GM21423 (cell line): ENCODE results near the gene SLC22A23.

Experiments
- ATAC-seq: cut with Tn5 transposase; IDR thresholded peaks from one replicate; pipeline ENCODE4 v1.9.1; 2021; ENCODE audit warnings: mild to moderate bottlenecking, moderate library complexity; ENCODE audit not compliant: unreplicated experiment

Gene SLC22A23

DNA sequence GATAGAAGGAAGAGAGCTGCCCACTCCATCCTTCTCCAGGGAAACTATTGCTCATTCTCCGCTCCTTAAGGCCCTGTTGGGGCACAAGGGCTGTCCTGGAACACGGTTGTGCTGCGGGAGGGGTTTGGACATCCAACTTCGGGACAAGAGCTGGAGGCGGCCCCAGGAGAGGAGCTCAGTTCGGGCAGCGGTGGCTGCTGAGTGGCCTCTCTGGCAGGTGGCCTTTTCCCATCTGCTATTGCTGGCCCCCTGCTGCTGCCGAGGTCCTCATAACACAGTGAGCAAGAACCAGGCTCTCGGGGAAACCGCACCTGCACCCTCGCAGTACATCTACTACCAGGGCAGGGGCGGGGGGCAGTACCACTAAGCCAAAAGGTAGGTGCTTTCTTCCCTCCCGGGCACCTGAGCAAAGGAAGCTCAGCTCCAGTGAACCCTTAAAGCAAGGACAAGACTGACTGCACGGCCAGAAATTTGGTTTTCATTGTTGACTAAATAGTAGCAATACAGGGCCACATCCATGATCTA, 134.4 kb downstream of the SLC22A23 start:
- no peak for ATAC-seq

DNA sequence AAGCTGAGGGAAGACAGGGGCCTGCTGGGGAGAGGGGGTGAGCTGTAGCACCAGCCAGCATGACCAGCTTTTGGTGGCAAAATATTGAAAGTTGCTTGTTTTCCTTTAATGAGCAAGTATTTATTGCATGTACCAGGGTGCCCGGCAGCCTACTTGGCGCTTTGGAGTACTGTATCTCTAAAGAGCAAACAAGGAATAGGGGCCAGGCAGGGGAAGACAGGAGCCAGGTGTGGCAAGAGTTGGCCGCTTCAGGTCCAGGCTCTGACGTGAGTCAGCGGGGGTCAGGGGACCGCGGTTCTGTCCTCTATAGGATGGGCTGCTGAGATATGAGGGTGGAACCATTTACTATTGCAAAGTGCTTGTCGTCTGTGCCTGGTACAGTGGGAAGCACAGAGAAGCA, 135.0 kb downstream of the SLC22A23 start:
- ATAC-seq = no peak

DNA sequence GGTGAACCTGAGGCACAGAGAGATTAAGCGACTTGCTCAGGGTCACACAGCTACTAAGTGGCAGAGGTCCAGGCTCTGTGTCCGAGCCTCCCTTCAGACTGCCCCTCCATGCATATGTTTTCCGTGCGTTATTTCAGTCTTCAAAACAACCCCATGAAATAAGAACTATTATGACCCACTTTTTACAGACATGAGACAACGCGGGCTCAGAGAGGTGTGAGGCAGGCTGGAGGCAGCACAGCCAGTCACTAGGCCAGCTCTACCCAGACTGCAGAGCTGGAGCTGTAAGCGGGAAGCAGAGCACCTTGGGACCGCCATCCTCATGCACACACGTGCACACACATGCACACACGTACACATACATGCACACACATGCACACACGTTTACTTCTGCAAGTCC, 135.8 kb downstream of the SLC22A23 start:
- ATAC-seq = no peak

- ATAC-seq = no peak
These were observed 136.5 kb downstream of the SLC22A23 start for GRCh38 chr6:3320238-3320811.

- ATAC-seq = no peak
These were observed 137.1 kb downstream of the SLC22A23 start for GRCh38 chr6:3319610-3320200.

DNA sequence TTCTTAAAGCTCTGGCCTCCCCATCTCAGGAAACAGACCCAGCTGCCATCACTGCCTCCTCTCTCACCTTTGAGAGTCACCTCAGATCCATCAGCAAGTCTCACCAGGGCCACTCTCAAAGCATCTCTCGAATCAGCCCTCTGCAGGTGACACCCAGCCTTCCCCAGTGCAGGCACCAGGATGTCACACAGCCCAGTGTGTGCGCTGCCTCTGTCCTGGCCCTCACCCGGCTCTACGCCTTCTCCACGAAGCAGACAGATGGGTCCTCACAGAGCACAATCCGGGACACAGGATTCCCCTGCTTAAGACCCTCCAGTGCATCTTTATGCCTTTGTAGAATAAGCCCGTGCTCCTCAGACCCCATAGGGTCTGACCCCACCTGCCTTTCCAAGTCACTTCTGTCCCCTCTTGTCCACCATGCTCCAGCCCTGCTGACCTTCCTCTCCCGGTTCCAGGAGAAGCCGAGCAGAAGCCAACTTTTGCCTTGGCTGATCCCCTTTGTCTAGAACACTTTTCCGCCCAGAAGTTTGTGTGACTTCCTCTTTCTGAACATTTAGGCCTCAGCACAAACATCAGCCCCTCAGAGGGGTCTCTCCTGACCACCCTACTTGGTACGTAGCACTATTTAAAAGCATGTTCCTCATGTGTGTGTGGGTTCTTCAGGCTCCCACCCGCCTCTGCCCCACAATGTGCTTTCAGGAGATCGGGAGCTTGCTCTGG, 137.9 kb downstream of the SLC22A23 start:
- ATAC-seq = no peak

- no peak for ATAC-seq
These were observed 138.6 kb downstream of the SLC22A23 start for GRCh38 chr6:3318226-3318625.

DNA sequence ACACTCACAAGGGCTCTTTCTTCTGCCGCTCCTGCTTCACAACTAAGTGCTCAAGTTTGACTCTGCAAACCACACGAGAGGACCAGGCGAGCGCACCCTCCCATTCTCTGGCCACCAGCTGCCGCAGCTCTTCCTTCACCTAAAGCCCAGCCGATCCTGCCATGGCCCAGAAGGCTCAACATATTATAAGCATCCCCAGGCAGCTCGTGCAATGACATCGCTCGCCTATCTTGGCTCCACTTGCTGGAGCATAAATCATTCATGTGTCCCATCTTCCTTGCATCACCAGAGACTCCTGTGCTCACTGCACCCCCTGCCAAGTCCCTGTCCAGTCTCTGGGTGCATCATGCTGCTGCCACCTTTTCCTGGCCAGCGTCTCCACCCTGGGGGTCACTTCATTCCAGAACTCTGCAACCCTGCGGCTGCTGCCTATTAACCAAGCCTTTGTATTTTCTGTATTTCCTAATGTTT, 139.1 kb downstream of the SLC22A23 start:
- no peak for ATAC-seq

- ATAC-seq = no peak
These were observed 140.0 kb downstream of the SLC22A23 start for GRCh38 chr6:3316818-3317217.

DNA sequence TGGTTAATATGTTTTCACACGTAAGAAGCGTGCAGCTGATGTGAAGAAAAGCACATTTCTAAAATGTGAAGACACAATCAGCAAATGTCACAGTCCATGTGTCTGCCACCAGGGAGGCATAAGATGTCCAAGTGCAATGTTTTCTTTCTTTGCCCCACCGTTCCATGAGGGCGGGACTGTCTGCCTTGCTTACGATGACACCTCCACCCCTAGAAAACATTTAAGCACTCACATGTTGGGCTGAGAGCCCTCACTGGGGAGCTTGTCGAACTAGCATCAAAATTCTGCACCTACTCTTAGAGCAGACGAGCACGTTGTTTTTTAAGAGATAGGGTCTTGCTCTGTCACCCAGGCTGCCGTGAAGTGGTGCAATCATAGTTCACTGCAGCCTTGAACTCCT, 140.5 kb downstream of the SLC22A23 start:
- ATAC-seq = no peak

GRCh38 chr6:3315841-3316240, 141.0 kb downstream of the SLC22A23 start:
- ATAC-seq = no peak

- ATAC-seq = no peak
These were observed 142.0 kb downstream of the SLC22A23 start for GRCh38 chr6:3314621-3315467.

GRCh38 chr6:3314176-3314575, 142.7 kb downstream of the SLC22A23 start:
- no peak for ATAC-seq

GRCh38 chr6:3312604-3313231, 144.1 kb downstream of the SLC22A23 start:
- ATAC-seq = no peak

- no peak for ATAC-seq
These were observed 145.0 kb downstream of the SLC22A23 start for GRCh38 chr6:3311826-3312225.

DNA sequence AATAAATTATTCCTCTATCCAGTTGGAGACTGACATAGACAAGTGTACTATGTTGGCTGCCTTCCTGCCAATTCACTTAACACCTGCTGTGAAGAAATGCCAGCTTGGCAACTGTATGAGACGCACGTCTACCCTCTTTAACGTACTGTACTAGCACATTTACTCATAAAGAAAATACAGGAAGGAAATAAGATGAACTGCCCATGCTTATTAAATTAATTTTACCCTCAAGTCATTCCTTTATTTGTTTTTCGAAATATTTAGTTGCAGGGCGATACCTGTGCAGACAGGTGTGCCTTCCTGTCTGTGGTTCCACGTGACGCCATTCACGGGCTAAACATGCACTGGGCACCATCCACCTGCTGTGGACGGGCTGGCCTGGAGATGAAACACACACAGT, 146.1 kb downstream of the SLC22A23 start:
- ATAC-seq = no peak

- no peak for ATAC-seq
These were observed 146.8 kb downstream of the SLC22A23 start for GRCh38 chr6:3310051-3310448.

- no peak for ATAC-seq
These were observed 147.3 kb downstream of the SLC22A23 start for GRCh38 chr6:3309391-3310050.

DNA sequence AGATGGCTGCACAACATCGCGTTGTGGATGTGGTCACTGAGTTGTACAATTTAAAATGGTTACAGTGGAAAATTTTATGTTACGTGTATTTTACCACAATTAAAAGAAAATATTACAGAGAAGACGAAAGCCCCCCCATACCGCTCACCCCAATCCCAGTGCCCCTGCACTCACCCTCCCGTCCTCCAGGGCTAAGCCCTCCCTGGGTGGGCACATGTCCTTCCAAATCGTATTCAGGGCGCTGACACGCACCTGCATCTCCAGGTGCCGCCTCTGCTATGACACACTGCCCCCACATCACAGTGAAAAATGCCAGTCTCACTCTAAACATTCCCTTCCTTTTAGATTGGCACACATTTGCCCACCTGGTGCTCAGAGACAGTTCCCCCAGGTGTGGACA, 148.7 kb downstream of the SLC22A23 start:
- ATAC-seq = no peak

DNA sequence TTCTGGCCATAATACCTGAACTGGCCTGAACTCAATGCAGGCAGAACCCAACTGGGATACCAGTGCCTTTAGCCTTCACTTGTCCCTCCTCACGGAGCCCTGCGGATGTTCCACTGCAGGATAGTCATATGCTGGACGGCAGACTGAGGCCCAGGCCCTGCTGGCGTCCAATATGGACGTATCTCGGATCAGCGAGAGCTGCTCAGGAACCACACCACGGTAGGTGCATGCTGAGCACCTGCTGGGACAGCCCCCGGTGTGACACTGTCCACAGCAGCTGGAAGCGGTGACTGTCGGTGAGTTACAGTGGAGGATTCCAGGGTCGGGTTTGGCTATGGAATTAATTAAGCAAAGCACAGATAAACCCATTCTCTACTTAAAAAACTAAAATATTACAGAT, 149.4 kb downstream of the SLC22A23 start:
- ATAC-seq = no peak
